ENCODE measurements around the gene KRT84.
"Not testable (repeated sequence)": the region's sequence is repeated elsewhere in the genome, so short reads cannot be mapped to it uniquely, and the experiment has no call there.

Gene KRT84

GRCh38 chr12:52416795-52417194 lies 31.3 kb upstream of the KRT84 start:
- Mint-ChIP-seq H3K36me3 (no peaks in the 10 kb centered on the region), H3K27ac (no peak overlapping the region), H3K4me1 (no peaks in the 10 kb centered on the region), H3K9me3 (no peaks in the 10 kb centered on the region), H3K4me3 (no peak overlapping the region)
- DNase-seq (ENCODE audit: low spot score in 2 of 2) (no peak), ATAC-seq (no peak)

- H3K9me3 Mint-ChIP-seq, result no peaks in the 10 kb centered on the region
- H3K4me1 Mint-ChIP-seq, result no peaks in the 10 kb centered on the region
- no peak for ATAC-seq
- H3K27ac Mint-ChIP-seq, result no peak overlapping the region
- H3K36me3 Mint-ChIP-seq, result no peaks in the 10 kb centered on the region
- DNase-seq (ENCODE audit: low spot score in 2 of 2), result no peak
- no peak overlapping the region for H3K4me3 Mint-ChIP-seq
Measured at GRCh38 chr12:52415870-52416750, 30.7 kb upstream of the KRT84 start.

- ATAC-seq (no peak), DNase-seq (ENCODE audit: low spot score in 2 of 2) (no peak)
- H3K4me1 Mint-ChIP-seq, result no peaks in the 10 kb centered on the region
- H3K9me3 Mint-ChIP-seq, result no peaks in the 10 kb centered on the region
- no peaks in the 10 kb centered on the region for H3K36me3 Mint-ChIP-seq
- no peak overlapping the region for H3K4me3 Mint-ChIP-seq
- no peak overlapping the region for H3K27ac Mint-ChIP-seq
Measured at GRCh38 chr12:52414936-52415335, 29.5 kb upstream of the KRT84 start.

- DNase-seq (ENCODE audit: low spot score in 2 of 2) (no peak), ATAC-seq (no peak)
- H3K4me1 Mint-ChIP-seq, result no peaks in the 10 kb centered on the region
- no peak overlapping the region for H3K27ac Mint-ChIP-seq
- H3K4me3 Mint-ChIP-seq, result no peak overlapping the region
- H3K9me3 Mint-ChIP-seq, result no peaks in the 10 kb centered on the region
- H3K36me3 Mint-ChIP-seq, result no peaks in the 10 kb centered on the region
Measured at GRCh38 chr12:52413782-52414345, 28.4 kb upstream of the KRT84 start.

GRCh38 chr12:52413202-52413601 lies 27.8 kb upstream of the KRT84 start:
- H3K4me1 Mint-ChIP-seq, result no peaks in the 10 kb centered on the region
- no peak for ATAC-seq

GRCh38 chr12:52411815-52412214 lies 26.4 kb upstream of the KRT84 start:
- H3K36me3 Mint-ChIP-seq, result no peaks in the 10 kb centered on the region
- DNase-seq (ENCODE audit: low spot score in 2 of 2) (no peak), ATAC-seq (no peak)
- no peak overlapping the region for H3K27ac Mint-ChIP-seq
- H3K9me3 Mint-ChIP-seq, result no peaks in the 10 kb centered on the region
- H3K4me1 Mint-ChIP-seq, result no peaks in the 10 kb centered on the region
- no peak overlapping the region for H3K4me3 Mint-ChIP-seq

More at GRCh38 chr12:52413202-52413601, 27.8 kb upstream of the KRT84 start:
- Mint-ChIP-seq H3K27ac (no peak overlapping the region), H3K4me3 (no peak overlapping the region), H3K36me3 (no peaks in the 10 kb centered on the region), H3K9me3 (no peaks in the 10 kb centered on the region)
- no peak for DNase-seq (ENCODE audit: low spot score in 2 of 2)

GRCh38 chr12:52410589-52411248 lies 25.3 kb upstream of the KRT84 start:
- ATAC-seq, H3K36me3 Mint-ChIP-seq, H3K4me1 Mint-ChIP-seq: not testable (repeated sequence)

GRCh38 chr12:52407918-52408317 lies 22.5 kb upstream of the KRT84 start:
- Mint-ChIP-seq H3K4me3 (no peak overlapping the region), H3K27ac (no peak overlapping the region), H3K36me3 (no peaks in the 10 kb centered on the region), H3K9me3 (no peaks in the 10 kb centered on the region), H3K4me1 (peaks cover 1% of the 10 kb centered on the region)
- no peak for ATAC-seq
- DNase-seq (ENCODE audit: low spot score in 2 of 2), result no peak

More at GRCh38 chr12:52410589-52411248, 25.3 kb upstream of the KRT84 start:
- not testable (repeated sequence) for H3K4me3 Mint-ChIP-seq; H3K9me3 Mint-ChIP-seq; H3K27ac Mint-ChIP-seq; DNase-seq (ENCODE audit: low spot score in 2 of 2)

GRCh38 chr12:52405922-52406385 lies 20.5 kb upstream of the KRT84 start, which contains the start of gene KRT82:
TSS of gene KRT82 (minus strand) at chr12:52406335. CDS start at chr12:52406277, 58 bp downstream.
- Mint-ChIP-seq H3K4me3 (no peak within 1 kb of the TSS), H3K4me1 (peaks cover 8% of the 10 kb centered on the region), H3K27ac (no peak within 1 kb of the TSS), H3K36me3 (no peaks in the 10 kb centered on the region), H3K9me3 (no peaks in the 10 kb centered on the region)
- no peak for ATAC-seq
- no peak for DNase-seq (ENCODE audit: low spot score in 2 of 2)

- H3K4me3 Mint-ChIP-seq, result no peak overlapping the region
- no peak for DNase-seq (ENCODE audit: low spot score in 2 of 2)
- H3K4me1 Mint-ChIP-seq, result peaks cover 8% of the 10 kb centered on the region
- ATAC-seq, result no peak
- no peaks in the 10 kb centered on the region for H3K36me3 Mint-ChIP-seq
- H3K27ac Mint-ChIP-seq, result no peak overlapping the region
- no peaks in the 10 kb centered on the region for H3K9me3 Mint-ChIP-seq
Measured at GRCh38 chr12:52404951-52405350, 19.5 kb upstream of the KRT84 start.

- Mint-ChIP-seq H3K36me3 (no peaks in the 10 kb centered on the region), H3K27ac (no peak overlapping the region), H3K9me3 (no peaks in the 10 kb centered on the region), H3K4me3 (no peak overlapping the region), H3K4me1 (peaks cover 8% of the 10 kb centered on the region)
- DNase-seq (ENCODE audit: low spot score in 2 of 2) (no peak), ATAC-seq (no peak)
Measured at GRCh38 chr12:52403561-52403960, 18.1 kb upstream of the KRT84 start.

- no peaks in the 10 kb centered on the region for H3K9me3 Mint-ChIP-seq
- H3K4me3 Mint-ChIP-seq, result no peak overlapping the region
- no peak for DNase-seq (ENCODE audit: low spot score in 2 of 2)
- no peak for ATAC-seq
- no peaks in the 10 kb centered on the region for H3K36me3 Mint-ChIP-seq
- peaks cover 8% of the 10 kb centered on the region for H3K4me1 Mint-ChIP-seq
- no peak overlapping the region for H3K27ac Mint-ChIP-seq
Measured at GRCh38 chr12:52402873-52403540, 17.6 kb upstream of the KRT84 start.

GRCh38 chr12:52402377-52402776 lies 16.9 kb upstream of the KRT84 start:
- no peak for ATAC-seq
- no peaks in the 10 kb centered on the region for H3K9me3 Mint-ChIP-seq
- no peaks in the 10 kb centered on the region for H3K36me3 Mint-ChIP-seq
- H3K4me1 Mint-ChIP-seq, result peaks cover 8% of the 10 kb centered on the region
- H3K27ac Mint-ChIP-seq, result no peak overlapping the region
- no peak overlapping the region for H3K4me3 Mint-ChIP-seq
- DNase-seq (ENCODE audit: low spot score in 2 of 2), result no peak

- ATAC-seq (peak; percentile 38), DNase-seq (ENCODE audit: low spot score in 2 of 2) (no peak)
- no peak overlapping the region for H3K27ac Mint-ChIP-seq
Measured at GRCh38 chr12:52401926-52402325, 16.5 kb upstream of the KRT84 start.

GRCh38 chr12:52401526-52401925 lies 16.1 kb upstream of the KRT84 start:
- no peak for ATAC-seq
- H3K27ac Mint-ChIP-seq, result no peak overlapping the region
- H3K9me3 Mint-ChIP-seq, result no peaks in the 10 kb centered on the region
- H3K4me3 Mint-ChIP-seq, result no peak overlapping the region
- no peaks in the 10 kb centered on the region for H3K36me3 Mint-ChIP-seq
- peaks cover 8% of the 10 kb centered on the region for H3K4me1 Mint-ChIP-seq
- DNase-seq (ENCODE audit: low spot score in 2 of 2), result no peak

More at GRCh38 chr12:52401926-52402325, 16.5 kb upstream of the KRT84 start:
- Mint-ChIP-seq H3K4me1 (peaks cover 8% of the 10 kb centered on the region), H3K9me3 (no peaks in the 10 kb centered on the region), H3K36me3 (no peaks in the 10 kb centered on the region), H3K4me3 (no peak overlapping the region)
